ENCODE data around the gene CPSF4.

Gene CPSF4

GRCh38 chr7:99438573-99439480, at the start of gene CPSF4, which contains the start of gene PTCD1:
TSS of gene CPSF4 (plus strand) at chr7:99438943. CDS start at chr7:99439083, 140 bp downstream.
TSS of gene PTCD1 (minus strand) at chr7:99438798. CDS start at chr7:99435242, 3,556 bp downstream.
- DNase-seq = peak; percentile 77

DNA sequence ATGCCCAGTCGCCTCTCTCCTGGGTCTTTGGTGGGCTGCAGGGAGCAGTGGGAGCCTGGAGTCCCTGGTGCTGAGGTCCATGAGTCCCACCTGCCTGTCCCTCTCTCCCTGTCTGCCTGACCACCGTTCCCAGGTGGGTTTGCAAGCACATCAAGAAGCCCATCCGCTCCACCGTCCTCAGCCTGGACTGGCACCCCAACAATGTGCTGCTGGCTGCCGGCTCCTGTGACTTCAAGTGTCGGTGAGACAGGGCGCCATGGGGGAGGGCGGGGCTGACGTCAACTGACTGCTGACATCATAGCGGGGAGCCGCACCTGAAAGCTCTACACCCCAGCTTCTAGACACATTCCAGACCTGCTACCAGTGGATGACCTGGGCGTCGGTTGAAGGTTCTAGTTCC, 49.0 kb upstream of the CPSF4 start:
- DNase-seq = no peak

GRCh38 chr7:99390941-99391602, 47.7 kb upstream of the CPSF4 start:
- DNase-seq = no peak

DNA sequence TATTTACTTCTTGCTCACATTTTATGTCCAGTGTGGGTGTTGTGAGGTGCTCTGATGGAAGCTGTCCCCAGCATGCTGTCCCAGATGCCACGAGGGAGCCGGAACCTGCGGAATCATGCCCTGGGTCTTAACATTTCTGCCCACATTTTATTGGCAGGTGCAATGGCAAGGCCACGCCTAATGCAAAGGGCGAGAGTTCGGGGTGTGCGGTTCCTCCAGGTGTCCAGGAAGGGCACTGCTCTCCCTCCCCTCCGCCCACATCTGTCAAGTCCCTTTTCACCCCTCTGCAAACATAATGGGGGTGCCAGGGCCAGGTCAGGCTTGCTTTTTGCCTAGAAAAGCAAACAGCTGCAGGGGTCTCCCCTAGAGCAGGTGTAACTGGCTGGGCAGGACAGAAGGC, 46.7 kb upstream of the CPSF4 start:
- no peak for DNase-seq

DNA sequence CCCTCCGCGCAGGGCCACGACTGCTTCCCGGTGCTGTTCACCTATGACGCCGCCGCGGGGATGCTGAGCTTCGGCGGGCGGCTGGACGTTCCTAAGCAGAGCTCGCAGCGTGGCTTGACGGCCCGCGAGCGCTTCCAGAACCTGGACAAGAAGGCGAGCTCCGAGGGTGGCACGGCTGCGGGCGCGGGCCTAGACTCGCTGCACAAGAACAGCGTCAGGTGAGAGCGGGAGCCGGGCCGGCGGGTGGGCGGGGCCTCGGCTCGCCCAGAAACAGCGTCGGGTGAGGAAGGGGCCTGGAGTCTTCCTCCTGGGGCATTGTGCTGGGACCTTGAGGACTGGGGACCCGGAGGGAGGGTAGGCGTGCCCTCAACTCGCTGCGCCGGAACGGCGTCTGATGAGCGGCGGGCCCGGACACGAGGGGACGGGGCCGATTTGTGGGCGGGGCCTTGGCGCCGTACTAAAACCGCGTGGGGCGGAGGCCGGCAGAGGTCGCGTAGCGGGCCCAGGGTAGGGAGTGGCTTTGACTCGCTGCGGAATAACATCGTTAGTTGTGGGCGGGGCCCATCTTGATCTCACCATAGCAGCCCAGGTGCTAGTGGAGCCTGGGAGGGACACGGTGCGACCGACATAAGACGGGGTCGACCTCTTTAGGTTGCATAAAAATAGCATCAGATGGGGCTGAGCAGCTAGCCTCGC, 45.9 kb upstream of the CPSF4 start:
- DNase-seq = peak; percentile 75

GRCh38 chr7:99393355-99394187, 45.2 kb upstream of the CPSF4 start:
- DNase-seq = peak; percentile 75

DNA sequence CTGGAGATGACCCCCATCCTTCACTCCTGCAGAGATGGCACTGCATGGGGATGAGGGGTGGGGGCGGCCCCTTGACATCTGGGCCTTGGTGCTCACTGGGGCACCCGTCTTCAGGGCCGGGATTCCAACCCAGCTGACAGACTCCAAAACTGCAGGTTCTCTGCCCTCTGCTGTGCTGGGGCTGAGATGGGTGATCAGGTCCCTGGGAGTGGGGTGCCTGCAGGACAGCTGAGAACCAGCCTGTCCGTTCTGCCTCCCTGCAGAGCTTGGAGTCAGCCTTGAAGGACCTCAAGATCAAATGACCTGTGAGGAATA, 44.6 kb upstream of the CPSF4 start:
- no peak for DNase-seq

DNA sequence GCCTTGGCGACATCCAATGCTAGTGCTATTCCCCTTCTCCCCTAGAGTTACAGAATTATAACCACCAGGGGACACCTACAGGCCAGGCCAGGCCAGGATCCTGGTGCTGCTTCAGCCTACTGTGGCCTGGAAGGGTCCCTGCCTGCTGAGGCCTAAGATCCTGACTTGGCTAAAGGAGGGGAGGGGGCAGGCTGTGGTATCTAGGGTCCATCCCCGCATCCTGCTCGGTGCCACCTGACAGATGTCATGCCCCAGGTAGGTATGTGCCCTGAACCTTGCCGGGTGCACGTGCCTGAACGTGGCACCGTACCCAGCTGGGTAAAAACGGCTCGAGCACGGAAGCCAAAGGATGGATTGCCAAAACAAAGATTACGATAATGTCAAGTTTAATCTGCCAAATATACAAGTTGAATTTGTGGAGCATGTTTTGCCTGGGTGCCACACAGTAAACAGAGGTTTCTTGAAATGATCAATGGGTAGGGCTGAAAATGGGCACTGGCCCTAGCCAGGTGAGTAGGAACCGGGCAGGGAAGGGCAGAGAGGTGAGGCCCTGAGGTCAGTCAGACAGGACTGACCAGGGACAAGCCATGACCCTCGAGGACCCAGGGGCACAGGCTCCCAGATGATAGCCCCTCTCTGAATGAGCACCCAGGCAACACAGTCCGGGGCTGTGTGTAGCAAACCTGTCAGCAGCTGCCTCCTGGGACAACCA, 43.0 kb upstream of the CPSF4 start:
- DNase-seq = no peak

DNA sequence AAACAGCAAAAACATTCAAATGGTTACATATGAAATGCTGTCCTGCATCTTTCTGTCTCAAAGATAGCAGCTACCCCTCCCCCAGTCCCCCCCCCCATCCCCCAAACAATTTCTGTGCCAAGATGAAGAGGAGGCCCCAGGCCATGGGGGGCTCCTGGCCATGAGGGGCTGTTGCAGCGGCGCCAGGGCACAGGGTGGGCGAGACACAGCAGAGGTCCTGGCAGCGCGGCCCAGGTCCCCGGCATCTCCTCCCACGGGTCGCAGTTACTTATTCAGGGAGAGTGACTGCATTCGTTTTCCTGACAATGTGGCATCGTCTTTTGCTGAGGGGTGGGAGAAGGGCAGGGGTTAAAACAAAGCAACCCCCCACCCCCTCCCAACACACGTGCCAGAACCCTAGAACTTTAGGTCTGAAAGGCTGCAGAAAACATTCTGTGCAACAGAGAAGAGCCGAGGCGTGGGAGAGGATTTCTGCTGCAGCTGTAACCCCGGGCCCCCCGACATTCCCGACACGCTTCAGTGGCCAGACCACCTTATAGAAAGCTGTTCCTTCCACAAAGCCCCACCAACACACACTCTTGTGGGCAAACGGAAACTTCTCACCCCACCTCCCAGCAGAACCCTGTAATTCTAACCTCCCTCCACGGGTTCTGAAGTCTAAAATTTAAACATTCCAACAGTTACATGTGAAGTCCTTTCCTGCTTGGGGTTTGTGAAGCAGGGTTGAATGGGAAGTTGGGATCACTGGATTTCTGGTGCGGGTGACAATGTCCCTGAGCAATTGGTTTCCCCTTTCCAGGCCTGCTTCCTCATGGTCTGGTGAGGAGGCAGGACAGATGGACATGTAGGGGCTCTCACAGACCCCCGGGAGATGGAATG, 42.1 kb upstream of the CPSF4 start:
- DNase-seq = no peak

GRCh38 chr7:99397297-99397983, 41.3 kb upstream of the CPSF4 start:
- DNase-seq = no peak

DNA sequence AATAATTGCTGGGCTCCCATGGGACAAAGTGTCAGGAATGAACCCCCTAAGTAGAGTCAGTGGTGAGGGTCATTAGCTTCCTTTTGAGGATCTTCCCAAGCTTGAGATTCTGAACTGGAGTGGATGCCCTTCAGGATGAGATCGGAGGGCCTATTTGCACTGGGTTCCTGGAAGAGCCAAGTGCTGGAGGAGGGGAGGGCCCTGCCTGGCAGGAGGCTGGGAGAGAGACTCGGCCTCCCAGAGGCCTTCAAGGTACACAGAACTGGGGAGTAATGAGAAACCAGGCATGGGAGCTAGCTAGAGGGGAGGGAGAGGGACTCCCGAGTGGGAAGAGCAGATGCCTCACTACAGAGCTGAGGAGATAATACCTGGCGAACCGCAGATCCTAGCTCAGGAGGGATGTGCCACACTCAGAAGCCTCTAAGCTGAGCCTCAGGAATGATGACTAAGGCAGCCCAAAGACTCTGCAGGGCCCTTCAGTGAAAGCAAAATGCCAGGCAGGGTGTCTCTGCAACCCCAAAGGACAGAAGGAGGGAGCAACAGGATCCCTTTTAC, 39.8 kb upstream of the CPSF4 start:
- no peak for DNase-seq

DNA sequence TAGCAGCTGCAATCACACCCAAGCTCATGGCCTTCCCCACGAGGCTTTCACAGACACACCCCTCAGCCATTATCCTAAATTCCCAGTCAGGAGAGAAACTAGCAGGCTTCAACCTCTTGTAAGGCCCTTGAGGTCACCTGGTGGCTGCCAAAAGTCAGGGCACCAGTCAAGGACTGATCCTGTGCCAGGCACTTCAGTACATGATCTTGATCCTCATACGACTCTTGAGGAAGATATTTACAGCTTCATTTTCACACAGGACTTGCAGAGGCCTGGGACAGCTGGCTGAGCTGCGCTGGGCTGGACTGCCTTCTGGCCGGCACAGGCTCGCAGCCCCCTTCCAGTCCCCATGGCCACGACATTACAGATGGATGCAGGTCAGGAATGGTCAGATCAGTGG, 39.1 kb upstream of the CPSF4 start:
- no peak for DNase-seq

DNA sequence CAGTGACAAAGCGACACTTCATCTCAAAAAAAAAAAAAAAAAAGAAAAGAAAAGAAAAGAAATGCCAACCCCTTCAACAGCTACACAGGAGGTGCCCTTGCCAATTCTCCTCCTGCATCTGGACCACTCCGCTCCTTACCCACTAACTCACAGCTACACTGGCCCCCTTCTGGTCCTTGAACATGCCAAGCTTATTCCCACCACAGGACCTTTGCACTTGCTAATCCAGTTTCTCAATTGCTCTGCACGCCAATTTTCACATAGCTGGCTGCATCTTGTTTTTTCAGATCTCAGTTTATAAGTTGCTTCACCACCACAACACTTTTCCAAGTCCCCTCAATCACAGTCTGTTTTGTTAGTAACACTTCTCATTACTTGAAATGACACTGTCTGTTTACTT, 35.9 kb upstream of the CPSF4 start:
- DNase-seq = no peak

- DNase-seq = no peak
Observed at GRCh38 chr7:99403764-99404163, 35.0 kb upstream of the CPSF4 start.

DNA sequence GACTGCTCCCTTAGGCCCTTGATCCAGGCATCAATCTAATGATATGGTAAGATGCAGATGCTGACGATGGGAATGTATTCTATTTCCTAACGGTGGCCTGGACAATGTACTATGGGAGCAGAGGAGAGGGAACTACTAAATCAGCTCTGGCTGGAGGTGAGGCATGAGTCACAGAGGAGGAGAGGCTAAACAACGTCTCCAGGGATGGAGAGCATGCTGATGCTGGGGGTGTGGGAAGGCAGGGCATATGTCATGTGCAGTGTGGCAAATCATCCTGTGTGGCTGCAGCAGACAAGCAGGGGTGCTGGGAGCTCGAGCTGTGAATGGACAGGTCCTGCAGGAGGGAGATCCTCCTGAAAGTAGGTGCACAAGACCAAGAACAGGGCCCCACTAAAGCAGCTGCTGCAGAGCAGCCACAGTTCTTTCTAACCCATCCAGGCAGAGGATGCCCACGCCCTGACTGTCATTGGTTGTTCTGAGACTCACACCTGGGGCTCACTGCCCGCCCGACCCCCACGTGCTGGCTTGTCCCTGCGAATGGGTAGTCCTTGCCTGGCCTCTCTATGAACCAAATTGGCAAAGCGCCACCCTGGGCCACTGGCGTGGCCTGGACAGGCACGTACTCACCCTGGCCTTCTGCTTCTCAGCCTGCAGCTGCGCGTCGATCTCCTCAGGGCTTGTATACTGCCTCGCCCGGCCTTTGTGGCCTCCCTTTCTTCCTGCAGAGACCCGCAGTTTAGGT, 34.3 kb upstream of the CPSF4 start:
- no peak for DNase-seq

GRCh38 chr7:99404977-99405320, 33.8 kb upstream of the CPSF4 start:
- no peak for DNase-seq

GRCh38 chr7:99406557-99406956, 32.2 kb upstream of the CPSF4 start:
- no peak for DNase-seq

DNA sequence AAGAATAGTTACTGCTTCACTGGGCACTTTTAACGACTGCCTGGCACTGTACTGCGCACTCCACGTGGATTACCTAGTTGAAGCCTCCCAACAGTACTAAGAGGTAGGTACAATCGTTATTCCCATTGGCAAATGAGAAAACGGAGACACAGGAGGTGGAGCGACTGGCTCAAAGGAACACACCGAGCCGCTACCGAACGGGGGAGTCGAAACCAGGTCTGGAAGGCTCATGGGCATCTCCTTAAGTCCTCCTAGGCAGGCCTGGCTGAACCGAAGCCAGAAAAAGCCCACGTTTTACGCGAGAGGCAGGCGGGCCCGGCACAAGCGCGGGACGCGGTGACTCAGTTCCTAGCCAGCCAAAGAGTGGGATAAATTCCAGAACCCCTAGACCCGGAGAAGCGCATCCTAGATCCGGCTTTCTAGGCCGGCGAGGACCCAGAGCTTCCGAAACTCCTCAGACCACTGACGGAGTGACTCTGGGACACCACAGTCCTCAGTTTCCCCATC, 30.8 kb upstream of the CPSF4 start:
- DNase-seq = no peak

Measured in SHP77 treated with DMSO at 0.1 percent for 48 hours (cell line).